Effector memory CD8-positive, alpha-beta T cell (primary cell): ENCODE data around the gene LDB1.

Source experiments
- ATAC-seq: fragments of 150-1000 bp; cut with Tn5 transposase; replicated peaks from 2 replicates; pipeline ENCODE4 v1.10.0; 2021; ENCODE audit warnings: mild to moderate bottlenecking, moderate library complexity
- DNase-seq, 3 experiments: peaks; one replicate each; pipeline ENCODE4 v3.0.0; 2021
- H3K27ac Mint-ChIP-seq, 2 donors: one replicate each; pipeline ENCODE4 v1.8.0; 2022; ENCODE audit warnings: mild to moderate bottlenecking in 2 of 2, mixed read lengths in 2 of 2, moderate library complexity in 2 of 2
- H3K27me3 Mint-ChIP-seq, 2 donors: one replicate each; pipeline ENCODE4 v1.8.0; 2022; ENCODE audit warnings: mixed read lengths in 2 of 2
- H3K36me3 Mint-ChIP-seq: one replicate; pipeline ENCODE4 v1.8.0; 2022; ENCODE audit warnings: mild to moderate bottlenecking, moderate library complexity, mixed read lengths; ENCODE audit not compliant: insufficient read depth
- H3K4me1 Mint-ChIP-seq, 2 donors: one replicate each; pipeline ENCODE4 v1.8.0; 2022; ENCODE audit warnings: low read depth in 2 of 2, mixed read lengths in 2 of 2
- H3K4me3 Mint-ChIP-seq, 2 donors: one replicate each; pipeline ENCODE4 v1.8.0; 2022; ENCODE audit warnings: mild to moderate bottlenecking in 2 of 2, mixed read lengths in 2 of 2, moderate library complexity in 2 of 2
- H3K9me3 Mint-ChIP-seq, 2 donors: one replicate each; pipeline ENCODE4 v1.8.0; 2022; ENCODE audit warnings: mixed read lengths in 2 of 2

Gene LDB1

GRCh38 chr10:102148275-102148674 is 28.1 kb upstream of the LDB1 start:
- no peak overlapping the region for H3K4me3 Mint-ChIP-seq
- H3K36me3 Mint-ChIP-seq: peaks cover 41% of the 10 kb centered on the region
- peaks cover 15 to 17% of the 10 kb centered on the region in 2 donors for H3K4me1 Mint-ChIP-seq
- no peak overlapping the region for H3K27ac Mint-ChIP-seq
- no peaks in the 10 kb centered on the region for H3K27me3 Mint-ChIP-seq
- ATAC-seq (no peak), DNase-seq (no peak)
- no peaks in the 10 kb centered on the region for H3K9me3 Mint-ChIP-seq

GRCh38 chr10:102147561-102147960 is 27.4 kb upstream of the LDB1 start:
- Mint-ChIP-seq H3K4me1 (peaks cover 8 to 10% of the 10 kb centered on the region in 2 donors), H3K4me3 (no peak overlapping the region), H3K36me3 (peaks cover 43% of the 10 kb centered on the region), H3K9me3 (no peaks in the 10 kb centered on the region), H3K27me3 (no peaks in the 10 kb centered on the region), H3K27ac (peak overlapping the region in 1 of 2 donors; percentile 59)
- ATAC-seq: no peak
- DNase-seq: no peak

GRCh38 chr10:102146971-102147428 is 26.8 kb upstream of the LDB1 start:
- peaks cover 7 to 8% of the 10 kb centered on the region in 2 donors for H3K4me1 Mint-ChIP-seq
- DNase-seq (no peak), ATAC-seq (no peak)
- no peak overlapping the region for H3K4me3 Mint-ChIP-seq
- H3K36me3 Mint-ChIP-seq: peaks cover 43% of the 10 kb centered on the region
- H3K27me3 Mint-ChIP-seq: no peaks in the 10 kb centered on the region
- H3K27ac Mint-ChIP-seq: peak overlapping the region in 1 of 2 donors; percentile 59
- H3K9me3 Mint-ChIP-seq: no peaks in the 10 kb centered on the region

GRCh38 chr10:102141583-102142107 is 21.5 kb upstream of the LDB1 start:
- Mint-ChIP-seq H3K36me3 (peaks cover 53% of the 10 kb centered on the region), H3K27me3 (no peaks in the 10 kb centered on the region), H3K27ac (peak overlapping the region in 1 of 2 donors; percentile 57), H3K4me1 (peaks cover 8 to 12% of the 10 kb centered on the region in 2 donors), H3K9me3 (no peaks in the 10 kb centered on the region), H3K4me3 (no peak overlapping the region)
- no peak for ATAC-seq
- DNase-seq: no peak

GRCh38 chr10:102140913-102141540 is 20.9 kb upstream of the LDB1 start:
- Mint-ChIP-seq H3K27me3 (no peaks in the 10 kb centered on the region), H3K4me3 (no peak overlapping the region), H3K9me3 (no peaks in the 10 kb centered on the region), H3K27ac (peak overlapping the region in 1 of 2 donors; percentile 57), H3K4me1 (peaks cover 11 to 13% of the 10 kb centered on the region in 2 donors), H3K36me3 (peaks cover 49% of the 10 kb centered on the region)
- DNase-seq (no peak), ATAC-seq (no peak)

GRCh38 chr10:102140218-102140617 is 20.1 kb upstream of the LDB1 start:
- H3K4me3 Mint-ChIP-seq: no peak overlapping the region
- ATAC-seq: no peak

GRCh38 chr10:102139281-102140110 is 19.3 kb upstream of the LDB1 start:
- peaks cover 45% of the 10 kb centered on the region for H3K36me3 Mint-ChIP-seq
- no peaks in the 10 kb centered on the region for H3K27me3 Mint-ChIP-seq
- H3K27ac Mint-ChIP-seq: peak overlapping the region in 1 of 2 donors; percentile 45
- H3K4me3 Mint-ChIP-seq: no peak overlapping the region
- ATAC-seq (no peak), DNase-seq (no peak)
- peaks cover 26 to 27% of the 10 kb centered on the region in 2 donors for H3K4me1 Mint-ChIP-seq
- no peaks in the 10 kb centered on the region for H3K9me3 Mint-ChIP-seq

More at GRCh38 chr10:102140218-102140617, 20.1 kb upstream of the LDB1 start:
- DNase-seq: no peak
- Mint-ChIP-seq H3K27me3 (no peaks in the 10 kb centered on the region), H3K9me3 (no peaks in the 10 kb centered on the region), H3K4me1 (peaks cover 20% of the 10 kb centered on the region in 2 donors), H3K27ac (no peak overlapping the region), H3K36me3 (peaks cover 49% of the 10 kb centered on the region)

GRCh38 chr10:102135956-102136526 is 15.9 kb upstream of the LDB1 start:
- no peak overlapping the region for H3K27ac Mint-ChIP-seq
- H3K4me1 Mint-ChIP-seq: peaks cover 38 to 44% of the 10 kb centered on the region in 2 donors
- no peak for ATAC-seq
- no peaks in the 10 kb centered on the region for H3K9me3 Mint-ChIP-seq
- H3K36me3 Mint-ChIP-seq: peaks cover 32% of the 10 kb centered on the region
- H3K27me3 Mint-ChIP-seq: no peaks in the 10 kb centered on the region
- no peak overlapping the region for H3K4me3 Mint-ChIP-seq
- DNase-seq: no peak

GRCh38 chr10:102134416-102134815 is 14.2 kb upstream of the LDB1 start:
- no peak for DNase-seq
- Mint-ChIP-seq H3K27ac (peak overlapping the region; percentile 94 to 96), H3K4me3 (peak overlapping the region; percentile 98), H3K27me3 (no peaks in the 10 kb centered on the region), H3K4me1 (peaks cover 36 to 44% of the 10 kb centered on the region in 2 donors), H3K9me3 (no peaks in the 10 kb centered on the region), H3K36me3 (peaks cover 27% of the 10 kb centered on the region)
- ATAC-seq: no peak

- H3K27me3 Mint-ChIP-seq: no peaks in the 10 kb centered on the region
- H3K9me3 Mint-ChIP-seq: no peaks in the 10 kb centered on the region
- H3K4me1 Mint-ChIP-seq: peaks cover 34 to 44% of the 10 kb centered on the region in 2 donors
- peak overlapping the region; percentile 98 for H3K4me3 Mint-ChIP-seq
- peaks cover 18% of the 10 kb centered on the region for H3K36me3 Mint-ChIP-seq
- peak overlapping the region; percentile 94 to 96 for H3K27ac Mint-ChIP-seq
- ATAC-seq: no peak
- no peak for DNase-seq
These were observed 13.4 kb upstream of the LDB1 start for GRCh38 chr10:102133373-102134195.

GRCh38 chr10:102132563-102133372 is 12.6 kb upstream of the LDB1 start, which contains the start of gene PPRC1:
Gene PPRC1, plus strand, starts transcription at chr10:102133040. Its CDS starts 29 bp downstream, at chr10:102133069.
- peaks cover 34 to 44% of the 10 kb centered on the region in 2 donors for H3K4me1 Mint-ChIP-seq
- H3K27me3 Mint-ChIP-seq: no peaks in the 10 kb centered on the region
- H3K27ac Mint-ChIP-seq: peak within 1 kb of the TSS; percentile 94 to 96
- peak; percentile 95 to 97 (median 97) for DNase-seq
- peaks cover 16% of the 10 kb centered on the region for H3K36me3 Mint-ChIP-seq
- no peaks in the 10 kb centered on the region for H3K9me3 Mint-ChIP-seq
- H3K4me3 Mint-ChIP-seq: peak within 1 kb of the TSS; percentile 98
- ATAC-seq: peak; percentile 94

- ATAC-seq: no peak
- Mint-ChIP-seq H3K27ac (peak overlapping the region; percentile 94 to 96), H3K9me3 (no peaks in the 10 kb centered on the region), H3K36me3 (peaks cover 16% of the 10 kb centered on the region), H3K4me3 (peak overlapping the region; percentile 98), H3K4me1 (peaks cover 34 to 40% of the 10 kb centered on the region in 2 donors), H3K27me3 (no peaks in the 10 kb centered on the region)
- DNase-seq: no peak
These were observed 12.0 kb upstream of the LDB1 start for GRCh38 chr10:102132193-102132562.
